PC-9 (cell line): Measurements from ENCODE around the gene SPTBN5.

Experiments used
- EZH2 ChIP-seq: fragments of 200-600 bp; sonication (generic); IDR thresholded peaks from 2 replicates; pipeline ENCODE4 v1.8.0; 2017; ENCODE audit warnings: antibody characterized with exemption, low read depth
- TF ChIP-seq, protein P1 (sequence below): fragments of 200-600 bp; sonication (generic); conservative IDR thresholded peaks from 2 replicates; pipeline ENCODE4 v1.6.1; 2017; ENCODE audit warnings: mixed run types, antibody characterized with exemption, mild to moderate bottlenecking, moderate library complexity

DNA sequence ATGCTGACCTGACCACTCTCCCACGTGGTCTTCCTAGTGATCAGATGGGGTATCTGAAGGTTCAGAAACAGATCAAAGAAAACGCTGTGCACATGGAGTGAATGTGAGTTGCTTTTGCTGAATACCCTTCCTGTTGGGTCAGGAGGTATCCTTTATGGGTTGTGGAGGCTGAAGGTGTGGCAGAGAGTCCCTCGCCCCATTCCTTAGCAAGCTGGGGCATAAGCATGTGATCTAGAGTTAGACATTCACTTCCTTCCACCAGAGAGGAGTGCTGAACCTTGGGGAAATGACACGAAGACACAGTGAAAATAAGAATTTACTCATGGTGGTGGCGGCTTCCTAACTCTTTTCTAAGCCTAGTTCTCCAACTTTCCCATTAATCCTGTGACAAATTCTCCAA lies 27.8 kb upstream of the SPTBN5 start:
- TF ChIP-seq, protein P1, sequence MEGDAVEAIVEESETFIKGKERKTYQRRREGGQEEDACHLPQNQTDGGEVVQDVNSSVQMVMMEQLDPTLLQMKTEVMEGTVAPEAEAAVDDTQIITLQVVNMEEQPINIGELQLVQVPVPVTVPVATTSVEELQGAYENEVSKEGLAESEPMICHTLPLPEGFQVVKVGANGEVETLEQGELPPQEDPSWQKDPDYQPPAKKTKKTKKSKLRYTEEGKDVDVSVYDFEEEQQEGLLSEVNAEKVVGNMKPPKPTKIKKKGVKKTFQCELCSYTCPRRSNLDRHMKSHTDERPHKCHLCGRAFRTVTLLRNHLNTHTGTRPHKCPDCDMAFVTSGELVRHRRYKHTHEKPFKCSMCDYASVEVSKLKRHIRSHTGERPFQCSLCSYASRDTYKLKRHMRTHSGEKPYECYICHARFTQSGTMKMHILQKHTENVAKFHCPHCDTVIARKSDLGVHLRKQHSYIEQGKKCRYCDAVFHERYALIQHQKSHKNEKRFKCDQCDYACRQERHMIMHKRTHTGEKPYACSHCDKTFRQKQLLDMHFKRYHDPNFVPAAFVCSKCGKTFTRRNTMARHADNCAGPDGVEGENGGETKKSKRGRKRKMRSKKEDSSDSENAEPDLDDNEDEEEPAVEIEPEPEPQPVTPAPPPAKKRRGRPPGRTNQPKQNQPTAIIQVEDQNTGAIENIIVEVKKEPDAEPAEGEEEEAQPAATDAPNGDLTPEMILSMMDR, result no peak
- no peak for TF ChIP-seq EZH2
